Daoy (cell line): ENCODE results near the gene TUBGCP6. TPM values are rescaled to one million over a fixed set of nuclear protein-coding genes. Genes with fewer than 3 reads are reported as not detected.

Source experiments
- DNase-seq: peaks from one replicate; pipeline ENCODE4 v3.0.0-alpha.2; 2015; ENCODE audit warnings: low read depth
- total RNA-seq: library from RNA; depleted of rRNA; stranded (reverse); fragments of >200 nt; shearing (Covaris generic); gene quantifications from 2 replicates; pipeline ENCODE4 v1.2.3, GENCODE V29; 2014

TUBGCP6 gene
- total RNA-seq, 1 experiment from 2014 or later = 17.3 TPM

DNA sequence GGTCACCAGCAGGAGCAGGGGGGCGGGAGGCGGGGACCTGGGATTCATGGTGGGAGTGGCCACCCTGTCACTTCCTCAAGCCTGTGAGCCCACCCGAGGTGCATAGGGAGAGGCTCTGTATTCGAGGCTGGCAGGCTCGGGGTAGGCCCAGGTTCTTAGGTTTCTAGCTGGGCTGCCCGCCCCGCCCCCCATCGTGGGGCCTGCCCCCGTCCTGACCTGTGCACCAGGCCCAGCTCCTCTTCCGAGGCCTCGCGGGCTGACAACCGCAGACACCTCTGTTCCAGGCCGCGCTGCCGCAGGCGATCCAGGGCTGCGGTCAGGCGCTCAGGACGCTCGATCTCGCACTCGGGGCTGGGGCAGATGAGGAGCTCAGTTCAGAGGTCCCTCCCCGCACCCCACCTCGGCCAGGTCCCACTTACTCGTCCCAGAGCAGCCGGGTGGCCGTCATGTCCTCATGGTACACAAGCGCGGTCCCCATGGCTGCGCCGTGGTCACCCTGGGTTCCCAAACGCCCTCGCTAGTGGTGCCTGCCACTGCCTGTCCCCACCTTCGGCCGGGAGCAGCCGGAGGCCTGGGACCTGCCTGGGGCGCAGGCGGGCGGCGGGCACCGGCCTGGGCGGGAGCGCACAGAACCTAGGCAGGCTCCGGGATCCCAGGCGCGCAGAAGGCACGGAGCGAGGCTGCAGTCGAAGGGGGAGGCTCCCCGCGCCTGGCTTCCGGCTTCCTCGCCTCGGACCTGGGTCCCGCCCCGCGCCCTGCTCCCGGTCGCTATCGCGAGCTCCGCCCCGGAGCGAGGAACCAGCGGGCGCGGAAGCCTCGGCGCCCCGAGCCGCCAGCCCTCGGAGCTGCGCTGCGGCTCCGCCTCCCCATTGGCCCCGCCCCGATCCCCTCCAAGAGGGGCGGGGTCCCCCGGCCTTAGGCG, 6.0 kb upstream of the TUBGCP6 start, which contains the start of gene HDAC10:
HDAC10 (minus strand) TSS at position 711 of the 922 bp plus-strand sequence; CDS start at position 478, 233 bp downstream.
- peak; percentile 79 for DNase-seq

DNA sequence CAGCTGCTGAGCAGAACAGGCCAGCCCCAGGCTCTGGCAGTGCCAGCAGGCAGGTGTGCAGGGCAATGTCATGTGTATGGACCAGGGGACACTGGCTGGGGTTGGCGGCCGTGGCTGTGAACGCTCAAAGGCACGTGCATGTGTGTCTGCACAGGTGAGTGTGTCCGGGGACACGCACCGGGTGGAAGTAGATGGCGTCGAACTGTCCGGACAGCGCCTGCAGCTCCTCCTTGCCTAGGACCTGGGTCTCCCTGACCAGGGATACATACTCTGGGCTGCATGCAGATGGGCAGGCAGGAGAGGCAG, 5.4 kb upstream of the TUBGCP6 start:
- no peak for DNase-seq

DNA sequence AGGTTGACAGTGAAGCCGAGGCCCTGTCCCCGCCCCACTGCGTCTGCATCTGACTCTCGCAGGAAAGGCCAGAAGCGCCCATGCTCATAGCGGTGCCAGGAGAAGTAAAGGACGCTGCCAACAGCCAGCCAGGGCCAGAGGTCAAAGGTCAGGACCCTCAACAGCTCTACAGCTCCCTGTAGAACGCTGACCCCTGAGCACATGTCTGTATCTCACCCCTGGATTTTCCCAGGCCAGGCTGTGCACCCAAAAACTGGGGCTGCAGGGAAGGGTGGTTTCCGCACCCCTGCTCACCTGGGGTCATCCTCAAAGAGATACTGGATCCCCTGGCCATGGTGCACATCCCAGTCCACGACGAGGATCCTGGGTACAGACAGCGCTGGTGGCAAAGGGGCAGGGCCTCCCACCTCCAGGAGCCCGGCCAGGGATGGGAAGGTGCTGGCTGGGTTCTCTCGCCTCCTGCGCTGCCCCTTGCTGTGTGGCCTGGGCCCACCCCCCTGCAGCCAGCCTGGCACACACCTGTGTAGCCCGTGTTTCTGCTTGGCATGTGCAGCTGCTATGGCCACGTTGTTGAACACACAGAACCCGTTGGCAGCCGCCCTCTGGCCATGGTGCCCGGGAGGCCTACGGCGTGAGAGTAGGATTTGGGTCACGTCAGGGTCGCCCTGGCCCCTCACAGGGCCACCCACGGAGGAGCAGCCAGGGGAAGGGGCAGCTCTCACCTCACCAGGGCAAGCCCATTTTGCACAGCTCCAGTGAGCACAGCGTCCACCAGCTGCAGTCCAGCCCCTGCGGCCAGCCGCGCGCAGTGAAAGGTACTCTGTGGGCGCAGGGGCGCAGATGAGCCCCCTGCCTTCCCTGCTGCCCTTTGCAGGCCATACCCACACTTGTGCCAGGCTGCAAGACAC, 4.8 kb upstream of the TUBGCP6 start:
- no peak for DNase-seq

DNA sequence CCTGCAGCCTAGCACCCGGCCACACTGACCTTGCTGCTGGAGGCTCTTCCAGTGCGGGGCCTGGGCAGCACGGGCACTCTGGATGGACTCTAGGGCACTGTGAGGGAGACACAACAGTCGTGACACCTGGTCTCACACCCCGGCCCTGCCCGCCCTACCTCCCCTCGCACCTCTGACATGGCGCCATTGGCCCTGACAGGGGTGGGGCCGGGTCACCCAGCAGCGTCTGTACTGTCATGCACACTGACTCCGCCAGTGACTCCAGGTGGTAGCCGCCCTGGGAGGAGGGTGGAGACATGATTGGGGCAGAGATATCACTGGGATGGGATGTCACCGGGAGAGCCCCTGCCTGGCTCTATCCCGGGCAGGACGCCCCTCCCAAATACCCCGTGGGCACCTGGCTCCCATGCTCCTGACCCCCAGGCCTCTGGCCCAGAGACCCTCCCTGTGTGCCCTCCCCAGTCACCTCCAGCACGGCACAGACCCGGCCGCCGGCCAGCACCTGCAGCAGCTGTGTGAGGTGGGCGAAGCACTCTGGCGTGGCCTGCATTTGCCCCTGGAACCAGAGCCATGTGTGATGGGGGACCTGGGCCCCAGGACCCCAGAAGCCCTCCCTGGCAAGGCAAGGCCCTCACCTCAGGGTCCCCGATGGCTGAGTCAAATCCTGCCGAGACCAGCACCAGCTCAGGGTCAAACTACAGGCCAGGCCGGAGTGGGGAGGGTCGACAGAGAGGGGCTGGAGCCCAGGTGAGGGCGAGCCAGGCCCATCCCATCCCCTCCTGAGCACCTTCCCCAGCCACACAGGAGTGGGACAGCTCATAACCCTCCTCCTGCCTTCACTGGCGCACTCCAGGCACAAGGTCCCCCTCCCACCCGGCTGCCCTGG, 3.6 kb upstream of the TUBGCP6 start:
- DNase-seq = no peak

DNA sequence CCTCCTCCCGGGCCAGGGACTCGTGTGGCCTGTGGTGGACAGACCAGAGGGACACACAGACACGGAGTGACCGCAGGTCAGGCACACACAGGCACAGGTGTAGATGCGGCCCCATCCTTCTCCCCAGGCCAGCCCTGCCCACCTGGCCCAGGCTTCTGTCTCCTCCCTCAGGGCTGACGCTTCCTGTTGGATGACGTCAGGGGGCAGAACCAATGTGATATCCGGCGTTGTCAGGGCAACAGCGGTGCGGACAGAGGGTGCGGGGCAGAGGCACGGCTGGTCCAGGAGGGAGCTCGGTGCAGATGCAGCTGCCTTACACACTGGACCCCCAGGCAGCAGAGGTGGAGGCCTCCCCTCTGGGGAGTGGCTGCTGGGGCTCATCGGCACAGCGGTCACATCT, 2.9 kb upstream of the TUBGCP6 start:
- DNase-seq = peak; percentile 71

DNA sequence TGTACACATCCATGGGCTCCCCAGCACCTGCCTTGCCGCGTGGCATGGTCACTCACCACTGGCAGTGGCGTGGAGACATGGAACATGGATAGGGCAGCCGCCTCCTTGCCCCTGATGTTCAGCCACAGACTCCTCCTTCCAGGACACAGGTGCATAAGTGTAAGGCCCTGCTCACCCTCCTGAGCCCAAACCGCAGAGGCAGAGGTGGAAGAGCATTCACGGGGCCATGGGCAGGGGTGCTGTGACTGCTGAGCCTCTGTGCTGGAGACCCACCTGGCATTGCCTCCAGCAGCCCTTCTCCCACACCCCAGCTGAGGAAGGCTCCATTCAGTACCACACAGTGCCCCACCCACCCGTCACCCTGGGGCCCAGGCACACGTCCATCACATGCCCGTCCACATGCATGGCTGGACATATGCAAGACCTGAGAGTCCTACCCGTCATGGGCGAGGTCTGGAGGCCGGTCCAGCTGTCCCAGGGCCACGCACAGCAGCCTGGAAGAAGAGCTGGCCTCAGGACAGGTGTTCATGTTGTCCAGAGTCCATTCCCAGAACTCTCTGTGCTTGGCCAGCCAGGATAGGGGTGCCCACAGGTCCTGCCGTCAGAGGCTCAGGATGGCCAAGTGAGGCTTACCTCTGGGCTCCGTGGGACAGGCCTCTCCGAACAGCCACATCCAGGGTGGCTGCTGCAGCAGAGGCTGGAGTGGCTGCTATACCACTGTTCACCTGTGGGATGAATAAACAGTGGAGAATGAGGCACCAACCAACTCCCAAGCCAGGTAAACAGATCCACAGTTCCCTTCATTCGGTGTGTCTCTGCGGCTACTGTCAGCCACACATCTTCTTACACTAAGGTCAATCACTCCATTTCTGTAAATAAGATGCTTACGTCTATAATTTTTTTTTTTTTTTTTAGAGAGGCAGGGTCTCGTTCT, 1.7 kb upstream of the TUBGCP6 start:
- DNase-seq = no peak

DNA sequence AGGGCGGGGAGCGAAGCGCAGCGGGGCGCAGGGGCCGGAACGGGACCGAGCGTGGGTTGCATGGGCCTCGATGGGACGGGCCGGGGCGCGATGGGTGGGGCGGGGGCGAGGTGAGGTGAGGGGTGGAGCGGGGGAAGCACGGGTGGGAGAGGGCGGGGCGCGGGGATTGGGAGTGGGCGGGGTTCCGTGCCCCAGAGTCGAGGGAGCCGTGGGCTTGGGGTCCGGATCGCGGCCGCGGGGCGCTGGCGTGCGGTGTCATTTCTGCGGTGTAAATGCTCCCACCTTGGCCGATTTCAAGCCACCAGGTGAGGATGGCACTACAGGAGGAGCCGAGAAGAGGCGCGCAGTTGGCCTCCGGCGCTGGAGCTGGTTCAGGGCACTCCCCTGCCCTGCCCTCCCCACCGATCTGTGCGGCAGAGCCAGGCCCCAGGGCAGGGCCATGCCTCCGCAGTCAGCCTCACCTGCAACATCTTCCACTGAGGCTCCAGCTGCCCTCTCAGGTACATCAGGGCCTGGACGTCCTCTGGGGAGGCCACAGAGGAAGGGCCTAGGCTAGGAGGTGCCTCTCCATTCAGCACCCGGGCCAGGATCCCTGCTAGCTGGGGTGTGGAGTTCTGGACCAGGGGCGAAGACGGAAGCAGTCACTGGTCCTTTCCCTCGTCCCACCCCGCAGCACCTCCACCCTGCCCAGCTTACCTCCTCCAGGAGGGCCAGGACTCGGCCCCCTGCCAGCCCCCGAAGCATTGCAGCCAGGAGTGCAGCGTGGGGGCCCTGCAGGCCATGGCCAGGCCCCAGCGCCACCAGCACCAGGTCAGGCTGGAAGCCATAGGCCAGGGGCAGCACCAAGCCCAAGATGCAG, 620 bp upstream of the TUBGCP6 start:
- no peak for DNase-seq

DNA sequence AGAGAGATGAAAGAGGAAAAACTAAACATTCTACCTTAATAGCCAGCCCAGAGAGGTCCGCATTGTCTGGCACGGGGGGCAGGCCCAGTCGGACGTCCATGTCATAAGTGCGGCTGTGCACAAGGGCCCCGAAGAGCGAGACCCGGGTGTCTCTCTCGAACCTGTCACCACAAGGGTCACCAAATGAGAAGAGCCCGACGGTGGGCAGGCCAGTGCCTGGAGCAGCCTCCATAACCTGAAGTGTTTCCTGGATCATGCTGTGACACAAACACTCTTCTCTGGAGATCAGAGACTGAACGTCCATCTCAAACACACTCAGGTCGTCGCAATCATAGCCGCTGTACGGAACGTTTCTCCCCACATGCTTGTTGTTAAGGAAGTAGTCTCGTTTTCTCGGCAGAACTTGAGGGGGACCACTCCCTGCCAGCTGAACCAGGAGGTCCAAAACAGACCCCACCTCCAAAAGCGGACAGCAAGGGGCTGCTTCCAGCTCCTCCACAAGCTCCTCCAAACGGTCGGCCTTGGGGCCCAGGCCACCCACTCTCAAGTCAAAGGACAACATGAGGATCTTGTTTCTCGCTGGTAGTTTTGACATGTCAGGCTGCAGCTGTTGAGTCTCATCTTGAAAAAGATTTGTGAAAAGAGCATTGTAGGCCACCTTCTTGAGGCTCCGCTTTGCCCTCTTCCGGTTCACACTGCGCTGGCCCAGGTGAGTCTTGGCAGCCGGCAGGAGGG, 971 bp downstream of the TUBGCP6 start:
- DNase-seq = no peak

DNA sequence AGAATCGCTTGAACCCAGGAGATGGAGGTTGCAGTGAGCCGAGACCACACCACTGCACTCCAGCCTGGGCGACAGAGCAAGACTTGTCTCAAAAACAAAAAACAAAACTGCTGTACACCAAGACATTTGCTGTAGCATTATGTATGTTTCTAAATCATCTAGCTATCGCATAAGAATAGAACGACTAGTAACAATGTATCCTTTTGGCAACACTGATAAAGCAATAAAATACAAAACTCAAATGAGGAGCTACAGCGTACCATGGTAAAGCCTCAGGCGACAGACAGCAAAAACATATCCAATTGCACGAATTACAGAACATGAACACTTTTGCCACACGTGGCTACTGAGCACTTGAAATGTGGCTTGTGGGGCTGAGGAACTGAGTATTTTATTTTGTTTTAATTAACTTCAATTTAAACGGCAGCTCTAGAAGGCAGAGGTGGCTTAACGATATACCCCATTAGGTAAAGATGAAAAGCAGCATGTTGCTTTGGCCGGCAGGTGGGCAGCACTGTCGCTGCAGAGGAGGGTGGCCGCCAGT, 2.3 kb downstream of the TUBGCP6 start:
- no peak for DNase-seq

DNA sequence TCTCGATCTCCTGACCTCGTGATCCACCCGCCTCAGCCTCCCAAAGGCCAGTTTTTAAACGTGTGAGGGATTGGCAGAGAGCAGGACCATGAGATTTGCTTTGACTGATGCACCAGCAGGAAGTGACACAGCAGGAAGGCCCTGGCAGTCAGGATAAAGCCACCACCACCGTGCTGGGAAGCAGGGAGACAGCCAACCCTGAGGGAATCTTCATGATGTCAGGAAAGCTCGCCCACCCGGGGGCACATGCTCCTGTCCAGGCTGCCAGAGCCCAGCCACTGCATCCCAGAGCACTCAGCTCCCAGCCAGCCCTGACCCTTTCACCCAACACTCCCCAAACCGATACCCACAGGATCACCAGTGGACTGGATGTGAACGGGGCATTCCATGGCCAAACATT, 6.1 kb downstream of the TUBGCP6 start:
- DNase-seq = no peak

DNA sequence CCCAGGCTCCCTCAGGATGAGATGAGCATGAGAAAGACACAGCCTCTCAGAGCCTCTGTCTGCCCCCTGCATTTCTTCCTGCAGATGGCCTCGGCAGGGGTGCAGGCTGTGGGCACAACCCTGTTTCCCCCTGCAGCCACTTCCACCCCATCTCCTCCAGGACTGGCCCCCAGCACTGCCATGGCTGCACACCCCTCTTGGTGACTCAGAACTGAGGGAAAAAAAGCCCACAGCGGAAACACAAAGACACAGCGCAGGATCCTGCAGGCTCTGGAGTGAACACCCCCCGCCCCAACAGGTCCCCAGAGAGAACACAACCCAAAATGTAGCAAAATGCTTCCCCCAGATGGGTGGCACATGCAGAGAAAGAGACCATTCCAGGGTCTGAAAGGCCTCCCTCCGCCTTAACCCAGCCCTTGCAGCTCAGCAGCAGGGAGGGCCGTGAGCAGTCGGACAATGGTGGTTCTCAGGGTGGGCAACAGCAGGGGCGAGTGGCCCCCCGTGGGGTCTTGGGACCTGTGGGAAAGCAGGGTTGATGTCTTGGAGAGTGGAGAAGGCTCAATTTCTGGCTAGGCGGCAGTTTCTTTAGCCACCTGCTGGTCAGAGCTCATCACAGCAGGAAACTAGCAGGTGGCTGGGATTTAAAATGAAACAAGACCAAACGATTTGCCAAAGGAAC, 8.0 kb downstream of the TUBGCP6 start:
- no peak for DNase-seq

DNA sequence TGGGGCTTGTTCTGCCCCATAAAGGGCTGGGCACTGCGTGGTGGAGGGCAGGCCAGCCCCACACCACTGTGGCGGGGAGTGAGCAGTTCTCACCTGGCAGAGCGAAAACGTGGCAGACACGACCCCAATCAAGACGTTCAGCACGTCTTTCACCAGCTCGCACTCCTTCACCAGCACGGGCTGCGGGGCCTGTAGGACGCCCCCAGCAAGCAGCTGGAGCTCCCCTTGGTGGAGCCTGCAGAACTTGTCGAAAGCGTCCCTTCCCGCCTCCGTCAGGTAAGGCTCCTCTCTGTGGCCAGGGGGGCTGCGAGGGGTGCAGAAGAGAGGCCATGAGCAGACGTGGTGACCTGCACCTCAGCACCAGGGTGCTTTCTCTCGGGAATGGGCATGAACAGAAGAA, 11.6 kb downstream of the TUBGCP6 start:
- DNase-seq = no peak

DNA sequence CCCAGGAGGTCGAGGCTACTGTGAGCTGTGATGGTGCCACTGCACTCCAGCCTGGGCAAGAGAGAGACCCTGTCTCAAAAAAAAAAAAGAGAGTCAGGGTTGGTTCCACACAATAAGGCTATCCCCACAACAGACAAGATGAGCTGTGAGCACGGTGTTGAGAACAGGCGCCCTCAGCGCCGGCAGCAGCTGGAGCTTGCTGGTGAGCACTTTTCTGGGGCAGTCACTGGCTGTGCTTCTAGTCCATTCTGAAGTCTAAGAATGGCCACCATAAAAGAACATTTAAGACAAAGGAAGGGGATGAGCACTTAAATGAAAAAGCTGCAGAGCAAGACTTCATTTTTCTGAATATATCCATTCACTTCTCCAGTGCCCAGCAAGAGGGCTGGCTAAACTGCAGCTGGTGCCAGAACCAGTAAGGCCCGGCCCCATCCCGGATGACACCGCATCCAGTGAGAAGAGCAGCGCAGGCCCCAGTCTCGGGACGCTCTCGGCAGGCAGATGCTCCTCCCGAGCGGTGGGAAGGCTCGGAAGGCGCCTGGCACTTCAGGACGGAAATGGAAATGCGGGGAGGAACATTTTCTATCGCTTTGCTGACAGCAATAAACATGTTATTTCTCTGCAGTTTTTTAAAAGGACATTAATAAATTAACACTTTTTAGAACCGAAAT, 12.2 kb downstream of the TUBGCP6 start:
- DNase-seq = no peak

DNA sequence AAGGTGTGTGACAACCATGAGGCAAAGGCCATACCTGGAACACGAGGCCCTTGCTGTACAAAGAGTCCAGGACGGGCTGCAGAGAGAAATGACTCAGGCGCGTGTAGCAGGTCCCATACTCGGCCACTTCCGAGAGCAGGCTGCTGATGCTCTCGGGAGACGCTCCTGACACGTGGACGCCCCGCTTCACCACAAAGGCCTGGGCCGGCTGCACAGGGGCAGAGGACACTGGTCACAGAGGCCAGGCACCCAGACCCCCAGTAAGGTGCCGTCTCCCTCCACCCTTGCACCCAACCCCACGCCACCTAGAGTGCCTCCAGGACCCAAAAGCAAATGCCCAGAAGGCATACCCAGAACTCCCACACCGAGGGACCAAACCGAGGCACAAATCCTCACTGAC, 15.5 kb downstream of the TUBGCP6 start:
- no peak for DNase-seq

DNA sequence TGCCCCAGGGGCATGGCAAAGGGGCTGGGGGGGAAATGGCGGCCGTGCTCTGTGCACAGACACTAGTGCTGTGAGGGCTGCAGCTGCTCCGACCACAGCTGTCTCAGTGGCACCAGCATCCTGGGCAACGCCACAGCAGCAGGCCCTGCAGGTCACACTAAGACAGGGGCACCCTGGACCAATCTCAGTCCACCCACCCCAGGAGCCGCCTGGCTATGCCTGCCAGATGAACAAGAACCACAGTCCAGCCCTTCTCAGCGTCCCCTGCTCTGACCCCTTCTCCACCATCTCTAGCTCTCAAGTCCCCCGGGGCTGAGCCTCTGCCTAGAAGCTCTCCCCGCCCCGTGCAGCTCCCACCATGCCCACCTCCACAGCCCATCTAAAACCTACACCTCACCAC, 16.5 kb downstream of the TUBGCP6 start:
- no peak for DNase-seq

DNA sequence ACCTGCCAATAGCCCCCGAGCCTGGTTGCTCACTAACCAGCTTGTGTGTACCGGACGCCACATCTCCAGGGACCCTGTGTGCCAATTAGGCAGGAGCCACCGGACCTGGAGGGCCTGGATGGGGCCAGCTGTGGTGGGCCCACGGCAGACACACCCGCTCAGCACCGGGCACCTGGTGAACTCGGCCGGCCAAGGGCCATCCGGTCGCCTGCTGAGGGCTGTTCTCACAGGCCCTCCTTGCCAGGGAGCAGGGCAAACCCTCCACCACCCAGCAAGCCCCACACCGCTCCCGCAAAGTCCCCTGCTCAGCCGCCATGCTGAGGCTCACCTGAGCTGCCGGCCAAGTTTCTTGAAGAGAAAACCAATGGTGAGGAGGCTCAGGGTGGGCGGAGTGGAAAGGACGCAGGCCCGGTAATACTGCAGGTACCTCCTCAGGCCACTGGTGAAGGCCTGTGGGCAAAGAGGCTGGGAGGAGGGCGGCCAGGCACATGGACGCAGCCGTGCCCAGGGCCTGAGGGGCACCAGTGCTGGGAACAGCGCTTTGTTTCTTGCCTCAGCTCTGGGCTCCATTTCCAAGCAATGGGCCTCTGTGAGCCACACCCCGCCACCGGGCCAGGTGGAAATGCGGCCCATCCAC, 17.1 kb downstream of the TUBGCP6 start:
- DNase-seq = no peak

DNA sequence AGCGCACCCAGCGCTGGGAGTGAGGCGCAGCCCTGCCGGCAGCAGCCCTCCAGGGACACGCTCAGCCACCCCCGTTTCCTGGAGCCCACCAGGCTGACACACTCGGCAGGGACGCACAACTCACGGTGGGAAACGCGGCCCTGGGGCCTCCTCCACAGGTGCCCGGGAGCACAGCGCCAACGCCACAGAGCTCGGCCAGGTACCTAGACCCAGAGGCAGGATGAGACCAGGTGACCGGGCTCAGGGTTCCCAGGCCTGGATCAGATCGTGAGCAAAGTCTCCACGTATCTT, 18.0 kb downstream of the TUBGCP6 start:
- DNase-seq = peak; percentile 1
